22Rv1 (cell line): Measurements from ENCODE around the gene ATP5F1E.

Experiments
- ZFX ChIP-seq: fragments of 450-650 bp; IDR thresholded peaks from 2 replicates; pipeline ENCODE4 v1.6.1; 2017; ENCODE audit warnings: antibody characterized with exemption, borderline replicate concordance
- TF ChIP-seq, protein P1 (sequence below): fragments of 450-650 bp; IDR thresholded peaks from 2 replicates; pipeline ENCODE4 v1.5.1; 2017; ENCODE audit warnings: mild to moderate bottlenecking

DNA sequence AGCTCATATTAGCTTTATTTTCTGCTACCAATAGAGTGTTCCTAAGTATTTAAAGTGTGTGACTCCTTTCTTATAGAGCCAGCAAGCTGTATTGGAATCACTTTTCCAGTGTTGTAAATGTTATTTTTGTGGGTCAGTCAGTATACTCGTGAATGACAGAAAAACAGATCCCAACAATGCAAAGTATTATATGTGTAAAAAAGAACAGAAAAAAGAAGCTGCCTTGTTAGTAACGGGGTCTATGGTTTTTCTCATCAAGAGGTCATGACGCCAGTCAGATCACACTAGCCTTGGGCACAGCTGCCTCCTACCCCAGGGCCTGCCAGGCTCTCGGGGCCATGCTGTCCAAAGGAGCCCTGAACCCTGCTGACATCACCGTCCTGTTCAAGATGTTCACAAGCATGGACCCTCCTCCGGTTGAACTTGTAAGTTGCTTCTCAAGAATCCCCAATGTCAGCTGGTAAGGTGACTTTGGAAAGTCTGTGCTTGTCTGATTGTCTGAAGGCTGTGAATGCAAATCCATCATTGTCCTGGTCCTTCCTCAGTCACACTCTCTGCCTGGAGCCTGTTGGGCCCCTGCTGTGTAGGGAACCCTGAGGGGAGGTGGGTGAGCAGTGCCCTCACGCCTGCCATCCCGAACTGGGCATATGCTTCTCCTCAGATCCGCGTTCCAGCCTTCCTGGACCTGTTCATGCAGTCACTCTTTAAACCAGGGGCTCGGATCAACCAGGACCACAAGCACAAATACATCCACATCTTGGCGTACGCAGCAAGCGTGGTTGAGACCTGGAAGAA, 41.3 kb downstream of the ATP5F1E start:
- TF ChIP-seq, protein P1, sequence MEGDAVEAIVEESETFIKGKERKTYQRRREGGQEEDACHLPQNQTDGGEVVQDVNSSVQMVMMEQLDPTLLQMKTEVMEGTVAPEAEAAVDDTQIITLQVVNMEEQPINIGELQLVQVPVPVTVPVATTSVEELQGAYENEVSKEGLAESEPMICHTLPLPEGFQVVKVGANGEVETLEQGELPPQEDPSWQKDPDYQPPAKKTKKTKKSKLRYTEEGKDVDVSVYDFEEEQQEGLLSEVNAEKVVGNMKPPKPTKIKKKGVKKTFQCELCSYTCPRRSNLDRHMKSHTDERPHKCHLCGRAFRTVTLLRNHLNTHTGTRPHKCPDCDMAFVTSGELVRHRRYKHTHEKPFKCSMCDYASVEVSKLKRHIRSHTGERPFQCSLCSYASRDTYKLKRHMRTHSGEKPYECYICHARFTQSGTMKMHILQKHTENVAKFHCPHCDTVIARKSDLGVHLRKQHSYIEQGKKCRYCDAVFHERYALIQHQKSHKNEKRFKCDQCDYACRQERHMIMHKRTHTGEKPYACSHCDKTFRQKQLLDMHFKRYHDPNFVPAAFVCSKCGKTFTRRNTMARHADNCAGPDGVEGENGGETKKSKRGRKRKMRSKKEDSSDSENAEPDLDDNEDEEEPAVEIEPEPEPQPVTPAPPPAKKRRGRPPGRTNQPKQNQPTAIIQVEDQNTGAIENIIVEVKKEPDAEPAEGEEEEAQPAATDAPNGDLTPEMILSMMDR: no peak
- TF ChIP-seq ZFX: no peak
